ENCODE measurements around the gene SYNGR1.
"Not testable (repeated sequence)": the region's sequence is repeated elsewhere in the genome, so short reads cannot be mapped to it uniquely, and the experiment has no call there.

Gene SYNGR1

DNA sequence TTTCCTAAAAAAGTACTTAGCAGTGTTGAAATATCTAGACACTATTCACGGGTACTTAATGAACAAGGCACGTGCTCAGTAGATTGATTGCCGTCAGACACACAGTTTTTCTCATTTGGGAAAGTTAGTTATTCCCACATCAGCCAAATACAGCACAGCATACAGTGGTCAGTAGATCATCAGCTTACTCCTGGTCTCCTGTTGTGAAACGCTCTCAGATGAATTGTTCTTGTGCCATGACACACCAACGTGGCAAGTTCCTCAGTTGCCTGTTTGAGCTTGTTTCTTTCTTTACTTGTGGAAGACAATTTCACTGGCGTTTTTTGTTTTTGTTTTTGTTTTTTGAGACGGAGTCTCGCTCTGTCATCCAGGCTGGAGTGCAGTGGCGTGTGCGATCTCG is 58.4 kb downstream of the SYNGR1 start:
- DNase-seq (ENCODE audit: low spot score), result no peak

DNA sequence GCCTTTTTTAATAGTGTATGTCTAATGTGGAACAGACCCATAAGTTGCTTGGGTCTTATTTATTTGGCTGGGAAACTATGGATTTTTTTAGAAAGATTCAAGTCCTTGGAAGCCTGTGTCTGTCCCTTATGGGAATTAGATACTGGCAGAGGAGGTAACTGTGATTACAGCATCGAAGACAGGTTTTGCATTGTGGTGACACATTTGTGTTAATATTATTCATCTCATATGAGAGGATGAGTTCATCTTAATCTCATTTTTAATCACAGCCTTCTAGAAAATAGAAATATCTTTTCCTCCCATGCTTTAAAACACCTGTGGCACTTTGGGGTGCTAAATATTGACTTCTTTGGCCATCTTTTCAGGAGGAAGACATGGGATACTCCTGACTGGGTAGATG is 59.0 kb downstream of the SYNGR1 start:
- no peak for DNase-seq (ENCODE audit: low spot score)

DNA sequence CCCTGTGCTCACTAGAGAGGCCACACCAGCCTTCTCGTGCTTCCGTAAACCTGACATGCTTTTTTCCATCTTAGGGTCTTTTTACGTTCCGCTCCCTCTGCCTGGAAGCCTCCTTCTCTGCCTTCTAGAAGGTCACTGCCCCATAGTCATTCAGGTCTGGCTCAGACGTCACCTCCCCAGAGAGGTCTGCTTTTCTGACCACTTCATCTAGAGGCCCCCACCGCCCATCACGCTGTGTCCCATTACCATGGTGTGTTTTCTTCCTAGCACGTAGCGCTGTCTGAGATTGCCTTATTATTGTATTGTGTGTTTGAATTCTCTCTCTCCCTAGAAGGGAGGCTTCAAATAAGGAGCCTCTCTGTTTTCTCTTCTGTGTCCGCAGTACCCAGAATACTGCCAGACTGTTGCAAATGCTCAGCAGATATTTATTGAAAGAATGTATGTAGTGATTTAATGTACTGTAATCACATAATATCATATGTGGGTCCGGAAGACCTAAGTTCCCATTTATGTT is 59.8 kb downstream of the SYNGR1 start:
- DNase-seq (ENCODE audit: low spot score), result no peak

DNA sequence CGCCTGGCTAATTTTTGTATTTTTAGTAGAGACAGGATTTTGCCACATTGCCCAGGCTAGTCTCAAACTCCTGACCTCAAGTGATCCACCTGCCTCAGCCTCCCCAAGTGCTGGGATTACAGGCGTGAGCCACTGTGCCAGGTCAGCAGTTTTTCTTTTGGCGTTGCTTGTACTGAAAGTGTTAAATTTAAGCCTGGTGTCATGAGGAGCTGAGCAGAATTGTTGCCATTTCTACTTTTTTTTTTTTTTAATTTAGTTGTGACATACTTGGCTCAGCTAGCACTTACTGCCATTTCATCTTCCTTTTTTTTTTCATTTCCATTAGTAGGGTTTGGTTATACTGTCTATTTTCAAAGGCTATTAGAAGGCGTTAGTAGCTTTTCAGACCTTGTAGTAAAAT is 60.5 kb downstream of the SYNGR1 start:
- DNase-seq (ENCODE audit: low spot score), result no peak

DNA sequence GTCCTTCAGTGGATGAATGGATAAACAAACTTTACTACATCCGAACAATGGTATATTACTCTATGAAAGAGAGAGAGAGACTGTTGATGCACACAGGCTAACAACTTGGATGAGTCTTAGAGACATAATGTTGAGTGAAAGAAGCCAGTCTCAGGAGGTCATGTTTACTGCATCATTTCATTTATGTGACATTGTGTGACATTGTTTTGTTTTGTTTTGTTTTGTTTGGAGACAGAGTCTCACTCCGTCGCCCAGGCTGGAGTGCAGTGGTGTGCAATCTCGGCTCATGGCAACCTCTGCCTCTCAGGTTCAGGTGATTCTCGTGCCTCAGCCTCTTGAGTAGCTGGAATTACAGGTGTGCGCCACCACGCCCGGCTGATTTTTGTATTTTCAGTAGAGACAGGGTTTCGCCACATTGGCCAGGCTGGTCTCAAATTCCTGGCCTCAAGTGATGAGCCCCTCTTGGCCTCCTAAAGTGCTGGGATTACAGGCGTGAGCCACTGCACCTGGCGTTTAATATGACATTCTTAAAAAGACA is 62.1 kb downstream of the SYNGR1 start:
- DNase-seq (ENCODE audit: low spot score), result not testable (repeated sequence)

DNA sequence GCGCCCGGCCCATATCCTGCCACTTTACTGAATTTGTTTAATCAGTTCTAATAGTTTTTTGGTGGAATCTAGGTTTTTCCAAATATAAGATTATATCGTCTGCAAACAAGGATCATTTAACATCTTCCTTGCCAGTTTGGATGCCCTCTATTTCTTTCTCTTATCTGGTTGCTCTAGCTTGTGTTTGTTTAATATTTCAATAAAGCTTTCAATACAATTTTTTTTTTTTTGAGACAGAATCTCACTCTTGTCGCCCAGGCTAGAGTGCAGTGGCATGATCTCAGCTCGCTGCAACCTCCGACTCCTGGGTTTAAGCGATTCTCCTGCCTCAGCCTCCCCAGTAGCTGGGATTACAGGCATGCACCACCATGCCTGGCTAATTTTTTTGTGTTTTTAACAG is 63.4 kb downstream of the SYNGR1 start:
- DNase-seq (ENCODE audit: low spot score), result not testable (repeated sequence)

DNA sequence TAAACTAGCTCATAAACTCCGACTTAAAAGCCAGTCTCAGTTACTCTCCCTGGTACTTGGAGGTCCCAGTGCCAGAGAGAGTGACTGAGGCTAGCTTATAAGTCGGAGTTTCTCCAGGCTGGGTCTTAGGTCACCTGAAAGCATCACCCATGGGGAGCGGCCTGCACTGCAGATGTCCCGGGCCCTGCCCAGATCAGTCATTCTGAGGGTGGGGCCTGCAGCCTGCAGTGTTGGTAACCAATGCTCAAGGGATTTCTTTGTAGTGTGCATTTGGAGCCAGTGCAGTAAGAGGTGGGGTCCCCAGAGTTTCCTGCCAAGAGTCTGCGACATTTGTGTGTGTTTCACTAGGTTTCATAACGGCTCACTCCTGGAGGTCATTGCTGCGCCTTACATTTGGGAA is 64.6 kb downstream of the SYNGR1 start:
- no peak for DNase-seq (ENCODE audit: low spot score)

DNA sequence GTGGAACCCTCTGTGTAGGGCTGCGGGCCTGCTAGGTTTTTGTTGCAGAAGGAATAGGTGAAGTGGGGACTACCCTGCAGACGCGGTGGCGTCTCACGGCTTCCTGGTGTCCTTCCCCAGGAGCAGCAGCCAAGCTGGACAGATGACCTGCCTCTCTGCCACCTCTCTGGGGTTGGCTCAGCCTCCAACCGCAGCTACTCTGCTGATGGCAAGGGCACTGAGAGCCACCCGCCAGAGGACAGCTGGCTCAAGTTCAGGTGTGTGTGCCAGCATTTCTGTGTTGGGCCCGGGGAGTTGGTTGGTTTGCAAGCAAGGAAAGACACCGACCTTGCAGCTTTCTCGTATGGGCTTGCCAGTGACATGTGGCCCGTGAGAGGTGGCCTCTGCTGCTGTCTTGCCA is 65.1 kb downstream of the SYNGR1 start:
- no peak for DNase-seq (ENCODE audit: low spot score)

DNA sequence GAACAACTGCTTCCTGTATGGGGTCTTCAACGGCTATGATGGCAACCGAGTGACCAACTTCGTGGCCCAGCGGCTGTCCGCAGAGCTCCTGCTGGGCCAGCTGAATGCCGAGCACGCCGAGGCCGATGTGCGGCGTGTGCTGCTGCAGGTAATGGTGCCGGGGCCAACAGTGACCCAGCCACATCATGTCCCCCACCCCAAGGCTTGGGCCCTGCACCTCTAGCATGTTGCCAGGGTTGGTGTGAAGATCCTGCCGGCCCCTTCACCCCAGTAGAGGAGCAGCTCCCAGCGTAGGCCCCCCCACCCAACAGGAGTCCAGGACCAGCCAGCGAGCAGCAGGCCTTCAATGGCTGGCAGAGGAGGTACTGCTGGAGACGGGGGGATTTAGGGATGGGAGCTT is 65.7 kb downstream of the SYNGR1 start:
- no peak for DNase-seq (ENCODE audit: low spot score)

DNA sequence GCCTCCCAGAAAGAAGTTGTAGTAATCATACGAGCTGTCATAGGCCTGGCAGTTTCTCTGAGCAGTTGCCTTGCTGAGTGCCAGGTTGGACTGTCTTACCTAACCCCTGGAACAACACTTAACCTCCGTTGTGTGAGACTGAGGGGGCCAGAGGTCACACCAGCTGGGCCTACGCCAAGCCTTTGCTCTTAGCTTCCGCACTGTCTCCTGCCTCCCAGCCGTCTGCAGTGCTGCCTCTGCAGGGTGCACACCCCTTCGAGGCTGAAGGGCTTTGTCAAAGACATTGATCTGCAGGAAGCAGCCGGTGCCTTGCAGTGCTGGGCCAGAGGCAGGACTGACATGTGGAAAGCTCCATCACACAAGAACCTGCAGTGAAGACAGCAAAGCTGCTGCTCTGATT is 66.5 kb downstream of the SYNGR1 start:
- DNase-seq (ENCODE audit: low spot score), result no peak

DNA sequence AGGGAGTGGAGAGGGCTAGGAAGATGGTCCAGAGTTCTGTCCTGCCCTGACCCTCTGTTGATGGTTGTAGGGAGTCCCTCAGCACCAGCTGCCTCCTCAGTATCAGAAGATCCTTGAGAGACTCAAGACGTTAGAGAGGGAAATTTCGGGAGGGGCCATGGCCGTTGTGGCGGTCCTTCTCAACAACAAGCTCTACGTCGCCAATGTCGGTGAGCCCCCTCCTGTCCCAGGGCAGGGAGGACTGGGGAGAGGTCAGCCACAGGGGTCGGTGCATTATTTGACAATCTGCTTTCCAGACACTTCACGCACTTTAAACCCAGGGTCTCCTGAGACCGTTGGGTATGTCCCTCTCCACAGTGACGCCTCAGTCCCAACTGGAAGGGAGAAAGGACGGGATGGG is 67.8 kb downstream of the SYNGR1 start:
- no peak for DNase-seq (ENCODE audit: low spot score)

DNA sequence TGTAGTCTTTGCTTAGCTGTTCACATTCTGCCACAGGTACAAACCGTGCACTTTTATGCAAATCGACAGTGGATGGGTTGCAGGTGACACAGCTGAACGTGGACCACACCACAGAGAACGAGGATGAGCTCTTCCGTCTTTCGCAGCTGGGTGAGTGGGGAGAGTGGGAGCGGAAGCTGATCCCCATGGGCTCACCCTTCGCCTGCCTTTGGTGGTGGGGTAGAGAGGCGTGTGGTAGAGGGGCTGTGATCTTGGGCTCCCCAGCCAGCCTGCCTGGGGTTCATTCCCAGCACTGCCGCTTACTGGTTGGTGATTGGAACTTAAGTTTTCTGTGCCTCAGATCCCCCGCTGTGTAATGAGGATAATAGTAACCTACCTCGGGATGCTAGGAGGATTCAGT is 68.9 kb downstream of the SYNGR1 start:
- no peak for DNase-seq (ENCODE audit: low spot score)

DNA sequence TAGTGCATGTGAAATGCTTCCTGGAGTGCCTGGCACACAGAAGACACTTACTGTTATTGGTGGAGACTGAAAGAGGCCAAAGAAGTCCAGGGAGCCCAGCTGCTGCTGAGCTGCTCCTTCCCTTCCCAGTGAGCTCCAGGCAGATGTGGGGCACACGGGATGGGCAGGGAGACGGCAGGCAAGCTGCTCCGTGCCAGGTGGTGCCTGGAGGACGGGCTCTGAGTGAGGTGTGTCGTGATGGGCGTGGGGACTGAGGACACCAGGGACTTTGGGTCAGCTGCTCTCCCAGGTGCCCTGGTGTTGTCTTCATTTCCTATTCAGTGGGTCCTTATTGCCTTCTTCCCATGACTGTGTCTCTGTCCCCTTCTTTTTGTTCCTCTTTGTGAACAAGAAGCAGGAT is 69.3 kb downstream of the SYNGR1 start:
- no peak for DNase-seq (ENCODE audit: low spot score)

DNA sequence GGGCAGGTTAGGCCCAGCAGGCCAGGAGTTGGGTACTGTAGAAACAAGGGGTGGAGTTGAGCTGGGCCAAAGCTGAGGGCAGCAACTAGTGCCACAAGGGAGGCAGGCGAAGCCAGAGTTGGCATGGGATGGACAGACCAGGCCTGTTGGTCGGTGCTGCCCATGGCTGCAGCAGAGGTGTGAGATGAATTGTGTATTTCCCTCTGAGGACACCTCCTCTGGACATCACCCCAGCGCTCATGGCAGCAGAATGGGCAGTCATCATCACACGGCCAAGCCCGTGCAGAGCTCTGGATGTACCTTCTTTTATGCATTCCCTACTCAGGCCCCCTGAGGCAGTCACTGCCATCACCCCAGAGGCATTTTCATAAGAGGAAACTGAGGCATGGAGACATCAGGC is 70.1 kb downstream of the SYNGR1 start:
- no peak for DNase-seq (ENCODE audit: low spot score)

DNA sequence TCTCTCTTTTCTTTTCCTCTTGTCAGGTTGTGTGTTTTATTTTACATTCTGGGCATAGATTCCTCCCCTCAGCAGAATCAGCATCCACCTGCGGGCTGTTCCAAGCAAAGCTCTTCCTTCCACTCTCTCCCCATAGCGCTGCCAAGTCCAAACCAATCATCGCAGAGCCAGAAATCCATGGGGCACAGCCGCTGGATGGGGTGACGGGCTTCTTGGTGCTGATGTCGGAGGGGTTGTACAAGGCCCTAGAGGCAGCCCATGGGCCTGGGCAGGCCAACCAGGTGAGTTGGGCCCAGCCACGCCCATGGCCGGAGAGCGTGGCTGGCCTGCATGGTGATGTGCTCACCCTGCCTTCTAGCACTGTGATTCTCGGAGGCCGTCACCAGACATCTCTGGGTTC is 71.9 kb downstream of the SYNGR1 start:
- DNase-seq (ENCODE audit: low spot score), result no peak

DNA sequence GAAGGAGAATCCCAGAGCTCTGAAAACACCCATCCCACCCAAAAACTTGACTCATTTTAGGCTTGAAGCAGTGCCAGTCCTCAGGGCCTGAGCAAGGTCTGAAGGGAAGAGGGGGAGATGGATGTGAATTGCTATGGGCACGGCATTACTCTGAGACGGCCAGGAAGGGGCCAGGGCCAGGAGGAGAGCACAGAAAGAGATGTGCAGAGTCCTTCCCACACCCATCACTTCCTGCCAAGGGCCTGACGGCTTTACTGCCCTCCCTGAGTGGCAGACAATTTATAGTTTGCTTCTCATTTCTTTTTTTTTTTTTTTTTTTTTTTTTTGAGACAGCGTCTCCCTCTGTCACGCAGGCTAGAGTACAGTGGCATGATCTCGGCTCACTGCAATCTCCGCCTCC is 72.3 kb downstream of the SYNGR1 start:
- DNase-seq (ENCODE audit: low spot score), result no peak

DNA sequence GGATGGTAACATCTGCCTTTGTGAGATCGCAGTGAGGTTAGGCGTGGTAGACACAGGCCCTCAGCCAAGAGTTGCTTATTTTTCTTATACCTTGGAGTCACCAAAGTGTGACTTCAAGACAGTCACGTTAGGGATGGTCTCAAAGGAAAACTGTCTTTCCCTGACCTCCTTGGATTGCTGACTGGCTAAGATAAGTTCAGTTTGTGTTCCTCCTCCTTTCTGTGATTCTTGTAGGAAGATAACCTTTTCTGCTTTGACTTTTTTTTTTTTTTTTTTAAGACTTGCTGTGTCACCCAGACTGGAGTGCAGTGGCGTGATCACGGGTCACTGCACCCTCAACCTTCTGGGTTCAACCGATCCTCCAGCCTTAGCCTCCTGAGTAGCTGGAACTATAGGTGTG is 72.9 kb downstream of the SYNGR1 start:
- DNase-seq (ENCODE audit: low spot score), result no peak

DNA sequence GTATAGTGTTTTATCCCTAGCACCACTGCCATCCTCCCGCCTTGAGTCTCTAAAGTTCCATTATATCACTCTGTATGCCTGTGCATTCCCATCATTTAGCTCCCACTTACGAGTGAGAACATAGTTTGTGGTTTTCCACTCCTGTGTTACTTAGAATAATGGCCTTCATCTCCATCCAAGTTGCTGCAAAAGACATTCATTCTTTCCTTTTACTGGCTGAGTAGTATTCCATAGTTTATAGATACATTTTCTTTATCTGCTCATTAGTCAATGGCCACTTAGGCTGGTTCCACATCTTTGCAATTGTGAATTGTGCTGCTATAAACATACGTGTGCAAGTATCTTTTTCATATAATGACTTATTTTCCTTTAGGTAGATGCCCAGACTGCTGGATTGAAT is 74.2 kb downstream of the SYNGR1 start:
- DNase-seq (ENCODE audit: low spot score), result no peak

DNA sequence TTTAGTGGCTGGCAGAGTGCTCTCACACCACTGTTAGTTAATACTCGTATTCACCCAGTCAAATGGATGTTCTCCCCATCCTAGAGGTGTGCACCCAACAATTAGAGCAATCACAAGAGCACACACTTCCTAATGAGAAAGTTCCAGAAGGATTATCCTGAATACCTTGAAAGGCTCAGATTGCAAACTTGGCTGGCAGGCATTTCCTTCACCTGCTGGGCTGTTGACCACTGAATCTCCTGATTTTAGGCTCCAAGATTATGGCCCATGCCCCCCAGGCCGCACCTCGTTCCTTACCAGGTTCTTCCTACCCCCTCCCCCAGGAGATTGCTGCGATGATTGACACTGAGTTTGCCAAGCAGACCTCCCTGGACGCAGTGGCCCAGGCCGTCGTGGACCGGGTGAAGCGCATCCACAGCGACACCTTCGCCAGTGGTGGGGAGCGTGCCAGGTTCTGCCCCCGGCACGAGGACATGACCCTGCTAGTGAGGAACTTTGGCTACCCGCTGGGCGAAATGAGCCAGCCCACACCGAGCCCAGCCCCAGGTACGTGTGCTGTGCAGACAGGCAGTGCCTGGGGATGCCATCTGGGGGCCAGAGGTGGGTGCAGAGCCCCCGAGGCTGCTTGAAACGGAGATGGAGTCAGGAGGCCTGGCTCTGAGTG is 76.7 kb downstream of the SYNGR1 start:
- DNase-seq (ENCODE audit: low spot score), result no peak

DNA sequence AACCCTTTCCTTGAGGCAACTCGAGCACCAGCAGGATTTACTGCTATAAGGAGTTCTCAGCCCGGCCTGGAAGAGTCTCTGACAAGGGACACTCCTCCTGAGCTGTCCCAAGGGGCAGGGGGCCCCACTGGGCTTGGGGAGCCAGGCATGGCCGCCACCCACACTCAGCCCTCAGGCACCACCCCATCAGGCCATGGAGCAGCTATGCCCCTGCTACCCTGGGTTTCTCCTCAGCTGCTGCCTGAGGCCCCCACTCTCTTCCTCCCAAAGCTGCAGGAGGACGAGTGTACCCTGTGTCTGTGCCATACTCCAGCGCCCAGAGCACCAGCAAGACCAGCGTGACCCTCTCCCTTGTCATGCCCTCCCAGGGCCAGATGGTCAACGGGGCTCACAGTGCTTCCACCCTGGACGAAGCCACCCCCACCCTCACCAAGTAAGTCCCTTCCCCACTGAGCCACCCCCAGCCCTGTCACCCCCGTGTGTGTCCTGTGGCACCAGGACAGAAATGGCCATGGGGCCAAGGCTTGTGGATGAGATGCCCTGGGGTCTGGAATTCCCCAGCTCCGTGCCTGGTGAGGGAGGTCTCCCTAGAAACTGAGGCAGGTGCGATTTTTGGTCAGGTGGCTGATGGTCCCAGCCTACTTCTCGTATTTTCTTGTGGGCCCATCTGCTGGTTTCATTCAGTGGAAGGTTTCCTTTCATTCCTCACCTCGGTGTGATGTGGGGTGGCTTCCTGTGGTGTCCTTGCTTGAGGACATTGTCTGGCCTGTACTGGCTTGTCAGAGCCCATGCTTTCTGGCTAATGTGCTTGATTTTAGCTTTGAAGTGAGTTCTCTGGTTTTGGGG is 78.2 kb downstream of the SYNGR1 start:
- no peak for DNase-seq (ENCODE audit: low spot score)

DNA sequence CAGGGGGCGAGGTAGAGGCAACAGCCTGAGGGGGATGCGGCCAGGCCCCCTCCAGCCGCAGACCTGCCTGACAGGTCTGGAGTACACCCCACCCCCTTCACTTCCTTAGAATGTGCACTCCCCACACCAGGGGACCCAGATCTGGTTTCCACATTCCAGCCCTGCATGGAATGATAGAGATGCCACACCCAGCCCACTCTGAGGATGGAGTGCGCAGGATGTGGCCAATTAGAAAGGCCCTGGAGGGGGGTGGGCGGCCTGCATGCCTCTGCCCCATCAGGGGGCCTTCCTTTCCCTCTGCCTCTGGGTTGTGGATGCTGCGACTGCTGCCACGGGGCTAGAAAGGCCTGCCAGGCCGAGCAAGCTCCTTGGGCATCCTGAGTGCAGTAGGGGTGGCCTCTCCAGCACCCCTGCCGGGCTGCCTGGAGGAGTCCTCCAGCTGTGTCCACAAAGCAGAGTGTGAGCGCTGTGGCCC is 78.8 kb downstream of the SYNGR1 start:
- DNase-seq (ENCODE audit: low spot score), result no peak

DNA sequence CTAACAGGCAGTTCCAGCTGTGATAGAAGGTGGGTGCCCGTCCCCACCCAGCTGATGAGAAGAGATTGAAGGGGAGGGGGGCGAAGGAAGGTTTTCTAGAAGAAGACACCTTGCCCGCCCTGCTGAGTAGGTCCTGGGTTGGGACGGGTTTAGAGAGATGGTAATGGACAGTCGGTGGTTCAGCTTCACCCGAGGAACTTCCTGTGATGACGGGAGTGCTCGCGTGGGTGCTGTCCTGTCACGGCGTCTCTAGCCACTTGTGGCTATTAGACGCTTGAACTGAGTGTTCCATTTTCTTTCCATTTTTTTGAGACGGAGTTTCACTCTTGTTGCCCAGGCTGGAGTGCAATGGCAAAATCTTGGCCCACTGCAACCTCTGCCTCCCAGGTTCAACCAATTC is 79.4 kb downstream of the SYNGR1 start:
- no peak for DNase-seq (ENCODE audit: low spot score)

DNA sequence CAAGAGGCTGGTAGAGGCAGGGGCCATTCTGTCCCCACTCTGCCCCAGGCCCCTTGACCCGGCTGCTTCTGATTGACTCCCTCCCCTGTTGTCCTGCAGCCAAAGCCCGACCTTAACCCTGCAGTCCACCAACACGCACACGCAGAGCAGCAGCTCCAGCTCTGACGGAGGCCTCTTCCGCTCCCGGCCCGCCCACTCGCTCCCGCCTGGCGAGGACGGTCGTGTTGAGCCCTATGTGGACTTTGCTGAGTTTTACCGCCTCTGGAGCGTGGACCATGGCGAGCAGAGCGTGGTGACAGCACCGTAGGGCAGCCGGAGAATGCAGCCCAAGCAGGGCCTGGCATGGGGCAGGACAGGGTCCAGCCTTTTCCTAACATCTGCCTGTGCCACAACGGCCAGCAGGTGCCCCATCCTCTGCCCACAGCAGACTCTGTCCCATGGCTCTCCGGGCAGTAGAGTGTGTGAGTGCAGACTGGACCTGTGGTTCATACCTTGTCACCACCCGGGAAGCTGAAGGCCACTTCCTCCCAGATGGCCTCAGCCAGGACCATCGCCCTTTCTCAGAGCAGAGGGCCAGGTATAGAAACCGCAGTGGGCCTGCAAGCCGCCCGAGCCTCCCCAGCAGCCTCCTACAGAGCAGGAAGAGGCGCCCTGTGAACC is 80.3 kb downstream of the SYNGR1 start:
- no peak for DNase-seq (ENCODE audit: low spot score)
